ENCODE data around the gene GJA9.
A peak's percentile ranks its signal among the peaks of the same experiment; 100 is the strongest.
"Not testable (repeated sequence)": the region's sequence is repeated elsewhere in the genome, so short reads cannot be mapped to it uniquely, and the experiment has no call there.

The GJA9 gene

DNA sequence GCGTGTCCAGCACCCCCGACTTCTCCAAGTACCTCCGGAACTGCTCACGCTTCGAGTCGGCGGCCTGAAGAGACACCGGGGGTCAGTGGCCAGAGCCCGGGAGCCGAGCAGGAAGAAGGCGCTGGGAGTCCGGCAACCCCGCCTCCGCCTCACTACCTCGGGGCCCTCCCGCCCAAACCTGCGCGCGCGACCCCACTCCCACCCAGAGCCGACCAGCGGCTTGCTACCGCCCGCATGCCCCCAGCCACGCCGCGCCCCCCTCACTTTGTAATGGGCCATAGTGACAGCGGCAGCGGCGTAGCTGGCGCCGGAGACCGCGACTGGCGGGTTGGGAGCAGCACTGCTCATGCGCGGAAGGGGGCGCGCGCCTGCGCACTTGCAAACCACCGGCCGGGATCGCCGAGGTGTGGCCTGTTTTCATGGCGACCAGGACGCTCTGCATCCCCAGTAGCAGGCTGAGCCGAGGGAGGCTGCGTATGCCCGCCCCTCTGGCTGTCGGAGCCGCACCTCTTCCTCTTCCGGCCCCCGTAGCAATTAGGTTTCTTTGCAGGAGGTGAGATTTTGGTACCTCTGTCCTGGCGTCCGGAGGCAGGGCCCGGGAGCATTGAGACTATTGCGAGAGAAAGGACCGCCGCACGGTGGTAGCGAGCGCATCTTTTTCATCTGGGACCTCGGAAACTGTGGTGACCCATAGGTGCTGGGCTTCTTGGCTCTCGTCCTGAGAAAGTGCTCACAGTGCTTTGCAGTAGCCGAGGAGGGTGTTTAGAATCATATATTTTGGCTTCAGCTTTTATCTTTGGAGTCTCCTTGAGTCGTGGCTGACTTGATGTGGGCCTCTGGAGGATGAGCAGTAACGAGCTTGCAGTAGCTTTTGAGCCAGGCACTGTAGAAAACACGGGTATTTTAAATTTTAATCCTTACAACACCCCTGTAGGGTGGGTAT is 8.1 kb downstream of the GJA9 start, which contains the start of gene MYCBP:
Gene MYCBP (minus strand): TSS at position 322 of the 943 bp plus-strand sequence. CDS start 43 bp downstream, at position 279.
- peak; percentile 74 for FAIRE-seq

DNA sequence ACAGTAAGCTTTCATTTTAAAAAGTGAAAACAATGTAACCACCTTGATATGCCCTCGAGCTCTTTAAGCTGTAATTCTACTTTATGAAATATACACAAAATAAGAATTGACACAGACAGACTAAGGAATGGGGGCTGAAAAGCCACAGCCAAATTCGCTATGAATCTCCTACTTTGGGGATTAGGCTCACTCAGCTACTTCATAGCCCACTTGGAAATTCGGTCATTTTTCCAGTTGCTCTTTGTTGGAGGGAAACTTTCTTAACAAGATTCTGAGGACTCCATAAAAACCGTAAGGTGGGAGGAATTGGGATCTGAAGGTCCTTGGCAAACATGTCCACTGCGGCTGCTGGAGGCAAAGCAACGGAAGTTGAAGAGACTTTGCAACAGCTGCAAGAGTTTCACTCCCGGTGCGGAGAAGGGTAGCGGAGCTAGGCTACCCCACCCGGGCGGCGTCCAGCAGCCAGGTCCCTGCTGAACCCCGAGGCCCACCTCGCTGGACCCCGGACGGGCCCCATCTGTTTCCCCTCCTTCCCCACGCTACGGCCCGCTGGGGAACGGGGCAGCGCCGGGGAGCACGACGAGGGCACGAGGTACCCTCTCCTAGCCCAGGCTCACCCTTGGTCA is 8.9 kb downstream of the GJA9 start:
- FAIRE-seq: no peak

DNA sequence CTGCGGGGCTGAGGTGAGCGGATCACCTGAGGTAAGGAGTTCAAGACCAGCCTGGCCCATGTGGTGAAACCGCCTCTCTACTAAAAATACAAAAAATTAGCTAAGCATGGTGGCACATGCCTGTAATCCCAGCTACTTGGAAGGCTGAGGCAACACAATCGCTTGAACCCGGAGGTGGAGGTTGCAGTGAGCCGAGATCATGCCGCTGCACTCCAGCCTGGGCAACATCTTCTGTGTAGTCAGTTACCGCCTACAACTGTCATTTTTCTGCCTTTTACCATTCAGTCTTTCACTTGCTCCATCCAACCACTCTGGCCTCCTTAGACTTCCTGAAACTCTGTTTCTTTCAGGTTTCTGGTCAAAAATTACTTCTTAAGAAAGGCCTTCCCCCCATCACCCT is 10.4 kb downstream of the GJA9 start:
- no peak for FAIRE-seq

DNA sequence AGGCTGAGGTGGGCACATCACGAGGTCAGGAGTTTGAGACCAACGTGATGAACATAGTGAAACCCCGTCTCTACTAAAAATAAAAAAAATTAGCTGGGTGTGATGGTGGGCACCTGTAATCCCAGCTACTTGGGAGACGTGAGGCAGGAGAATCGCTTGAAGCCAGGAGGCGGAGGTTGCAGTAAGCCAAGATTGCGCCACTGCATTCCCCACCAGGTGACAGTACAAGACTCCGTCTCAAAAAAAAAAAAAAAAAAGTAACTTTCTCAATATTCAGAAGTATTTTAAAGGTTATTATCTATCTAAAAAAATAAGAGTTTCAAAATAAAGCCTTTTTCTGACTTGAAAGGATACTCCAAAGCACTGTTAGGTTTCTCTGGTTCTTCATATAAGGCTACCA is 14.2 kb downstream of the GJA9 start:
- no peak for FAIRE-seq

DNA sequence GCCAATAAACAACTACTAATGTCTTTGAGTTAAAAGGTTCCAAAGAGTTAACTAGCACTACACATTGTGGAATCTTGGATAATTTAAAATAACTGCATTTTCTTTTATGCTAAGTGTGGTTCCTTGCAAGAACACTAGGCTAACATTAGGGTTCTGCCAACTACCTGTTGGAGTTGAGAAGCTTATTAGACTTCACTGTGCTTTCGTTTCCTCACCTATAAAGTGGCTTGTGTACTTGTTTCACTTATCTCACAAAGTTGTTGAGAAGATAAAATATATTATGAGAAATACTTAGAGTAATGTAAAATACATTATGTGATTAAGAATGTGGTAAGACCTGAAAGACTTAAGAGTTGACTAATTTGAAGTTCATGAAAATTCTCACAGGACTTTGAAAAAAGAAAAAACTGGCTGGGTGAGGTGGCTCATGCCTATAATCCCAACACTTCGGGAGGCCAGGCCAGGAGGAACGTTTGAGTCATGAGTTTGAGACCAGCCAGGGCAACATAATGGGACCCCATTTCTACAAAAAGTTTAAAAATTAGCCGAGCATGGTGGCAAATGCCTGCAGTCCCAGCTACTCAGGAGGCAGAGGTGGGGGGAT is 16.2 kb downstream of the GJA9 start:
- FAIRE-seq: no peak

DNA sequence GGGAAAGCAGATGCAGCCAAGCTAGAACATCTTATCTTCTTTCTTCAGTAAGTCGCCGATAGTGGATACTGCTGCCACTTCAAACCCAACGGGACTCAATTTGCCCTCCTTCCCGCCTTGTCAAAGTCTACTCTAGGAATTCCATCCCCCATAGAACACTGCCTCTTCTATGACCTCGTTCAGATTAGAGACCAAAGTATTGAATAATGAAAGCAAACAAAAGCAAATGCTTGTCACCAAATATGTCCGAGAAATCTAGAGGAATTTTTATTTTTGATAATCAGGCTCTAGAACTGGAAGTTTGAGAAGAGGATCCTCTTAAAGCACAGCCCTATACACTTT is 21.0 kb downstream of the GJA9 start:
- no peak for FAIRE-seq

DNA sequence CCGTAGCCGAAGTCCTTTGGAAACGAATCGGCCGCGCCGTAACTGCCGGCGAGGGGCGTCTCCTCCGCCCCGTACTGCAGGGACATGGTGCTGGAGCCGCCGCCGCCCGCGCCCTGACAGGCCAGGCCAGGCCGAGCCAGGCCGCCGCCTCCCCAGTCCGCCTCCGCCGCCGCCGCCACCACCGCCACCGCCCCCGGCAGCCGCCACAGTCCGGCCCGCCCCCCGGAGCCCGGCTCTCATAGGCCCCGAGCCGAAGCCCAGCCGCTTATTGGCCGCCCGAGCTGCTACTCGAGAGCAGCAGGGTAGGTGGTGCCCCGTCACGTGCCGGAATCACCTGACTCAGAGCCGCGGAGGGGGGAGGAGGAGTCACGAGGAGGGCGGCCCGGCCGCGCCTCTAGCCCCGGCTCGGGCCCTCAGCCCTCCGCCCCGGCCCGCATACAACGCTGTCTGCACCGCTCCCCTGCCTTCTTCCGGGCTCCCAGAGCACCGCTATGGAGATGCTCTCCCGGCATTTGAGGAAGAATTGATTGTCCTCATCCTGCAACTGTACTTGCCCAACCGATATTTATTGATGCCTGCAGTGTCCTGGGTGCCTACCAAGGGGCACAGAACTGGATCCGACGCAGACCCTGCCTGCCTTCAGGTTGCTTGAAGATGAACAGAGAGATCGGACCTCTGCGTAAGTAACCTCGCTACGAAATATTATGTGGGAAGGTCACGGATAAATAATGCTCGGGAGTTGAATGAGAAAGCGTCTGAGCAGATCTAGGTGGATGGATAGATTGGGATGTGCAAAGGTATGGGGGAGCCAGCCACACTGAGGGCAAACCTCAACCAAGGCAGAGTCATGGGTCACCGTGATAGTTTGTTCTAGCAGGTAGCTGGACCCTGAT is 21.6 kb downstream of the GJA9 start, which contains the start of gene RRAGC:
Gene RRAGC (minus strand): TSS at position 212 of the 893 bp plus-strand sequence. CDS start 126 bp downstream, at position 86.
- FAIRE-seq: no peak

DNA sequence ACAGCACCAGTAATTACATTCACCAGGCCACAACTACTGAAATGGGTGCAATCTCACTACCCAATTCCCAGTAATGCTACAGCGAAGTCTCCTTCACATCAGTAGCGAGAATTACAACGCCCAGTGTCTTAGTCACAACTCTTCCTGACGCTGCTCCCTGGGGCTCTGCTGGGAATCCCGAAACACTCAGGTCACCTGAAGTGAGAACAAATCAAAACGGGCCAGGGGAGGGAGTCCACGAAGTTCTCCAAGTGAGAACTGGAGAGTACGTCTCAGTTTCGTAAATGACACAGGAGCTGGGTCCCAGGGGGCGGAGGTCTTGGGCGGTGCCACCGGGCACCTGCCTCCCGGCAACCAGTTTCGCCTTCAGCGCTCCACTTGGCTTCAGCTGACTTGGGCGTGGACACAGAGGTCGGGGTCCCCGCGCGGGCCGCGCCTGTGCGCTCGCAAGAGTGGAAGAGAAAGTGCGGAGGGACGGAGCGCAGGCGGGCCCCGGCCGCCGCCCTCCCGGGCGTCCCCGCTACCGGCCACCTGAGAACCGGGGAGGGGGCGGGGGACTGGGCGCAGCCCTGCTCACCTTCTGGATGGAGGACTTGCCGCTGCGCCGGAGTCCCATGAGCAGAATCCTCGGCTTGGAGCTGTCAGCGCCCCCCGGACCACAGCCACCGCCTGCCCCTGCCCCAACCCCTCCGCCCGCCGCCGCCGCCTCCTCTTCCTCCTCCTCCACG is 22.4 kb downstream of the GJA9 start:
- no peak for FAIRE-seq

DNA sequence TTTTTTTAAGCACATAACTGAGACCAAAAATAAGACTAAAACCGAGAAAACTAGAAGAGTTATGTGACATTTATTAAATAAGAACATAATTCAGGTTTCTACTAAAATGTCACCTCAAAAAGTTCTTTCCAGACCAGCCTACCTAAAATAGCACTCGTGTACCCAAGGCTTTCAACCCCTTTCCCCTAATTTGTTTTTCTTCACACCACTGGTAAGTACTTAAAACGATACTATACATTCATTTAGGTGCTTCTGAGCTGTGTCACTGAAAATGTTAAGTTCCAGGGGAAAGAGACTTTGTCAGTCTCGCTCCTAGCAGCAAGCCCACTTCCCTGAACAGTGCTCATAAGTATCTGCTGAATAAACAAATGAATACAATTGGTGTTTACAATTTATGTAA is 28.6 kb downstream of the GJA9 start:
- FAIRE-seq: no peak

DNA sequence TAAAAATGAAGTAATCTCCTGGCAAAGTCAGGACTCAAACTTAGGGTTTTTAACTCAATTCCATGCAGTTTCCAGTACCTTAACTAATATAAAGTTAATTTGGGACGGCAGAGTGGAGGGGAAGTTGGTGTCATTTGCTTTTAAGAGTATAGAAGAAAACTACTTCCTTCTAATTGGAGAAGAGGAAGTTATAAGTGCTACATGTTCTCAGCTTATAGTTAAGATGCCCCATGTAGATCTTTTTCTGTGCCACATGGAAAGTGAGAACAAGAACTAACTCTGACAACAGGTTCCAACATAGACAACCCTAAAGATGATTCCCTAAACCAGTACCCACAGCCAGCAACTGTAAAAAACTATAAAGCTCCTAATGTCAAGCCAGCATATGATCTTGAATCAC is 33.3 kb downstream of the GJA9 start:
- no peak for FAIRE-seq

DNA sequence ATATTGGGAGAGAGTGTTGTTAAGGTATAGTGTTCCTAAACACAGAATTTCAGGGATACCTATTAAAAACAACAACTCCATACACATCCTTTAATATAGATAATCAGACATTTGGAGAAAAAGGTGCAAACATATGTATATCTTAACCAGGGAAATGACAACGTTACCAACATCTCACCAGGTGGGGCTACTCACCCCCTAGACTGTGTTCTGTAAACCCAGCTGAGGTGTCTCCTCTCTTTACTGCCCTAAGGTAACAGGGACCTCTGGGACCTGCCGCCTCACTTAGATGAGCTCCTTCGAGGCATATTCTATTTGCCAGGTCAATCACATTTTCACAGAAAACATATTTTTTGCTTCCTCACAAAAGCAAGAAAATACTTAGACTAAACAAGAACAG is 35.2 kb downstream of the GJA9 start:
- FAIRE-seq: no peak

DNA sequence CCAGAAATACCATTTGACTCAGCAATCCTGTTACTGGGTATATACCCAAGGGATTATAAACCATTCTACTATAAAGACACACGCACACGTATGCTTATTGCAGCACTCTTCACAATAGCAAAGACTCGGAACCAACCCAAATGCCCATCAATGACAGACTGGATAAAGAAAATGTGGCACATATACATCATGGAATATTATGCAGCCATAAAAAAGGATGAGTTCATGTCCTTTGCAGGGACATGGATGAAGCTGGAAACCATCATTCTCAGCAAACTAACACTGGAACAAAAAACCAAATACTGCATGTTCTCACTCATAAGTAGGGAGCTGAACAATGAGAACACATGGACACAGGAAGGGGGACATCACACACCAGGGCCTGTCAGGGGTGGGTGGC is 36.3 kb downstream of the GJA9 start:
- FAIRE-seq: not testable (repeated sequence)

DNA sequence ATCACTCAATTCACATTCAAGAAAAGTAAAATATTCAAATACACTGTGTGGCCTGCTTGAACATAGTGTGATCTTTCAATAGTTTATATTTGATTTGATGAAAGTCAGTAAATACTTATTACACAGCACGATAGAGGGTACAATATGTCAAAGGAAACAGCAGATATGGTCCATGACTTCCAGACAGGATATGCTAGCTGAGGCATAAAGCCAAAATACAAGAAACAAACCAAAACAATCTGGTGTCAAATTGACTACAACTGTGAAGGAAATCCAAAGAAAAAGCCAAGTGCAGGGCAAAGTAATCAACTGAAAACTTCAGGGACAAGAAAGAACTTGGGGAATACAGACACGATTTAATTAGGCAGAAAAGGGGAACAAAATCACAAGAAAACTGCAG is 41.1 kb downstream of the GJA9 start:
- FAIRE-seq: no peak

DNA sequence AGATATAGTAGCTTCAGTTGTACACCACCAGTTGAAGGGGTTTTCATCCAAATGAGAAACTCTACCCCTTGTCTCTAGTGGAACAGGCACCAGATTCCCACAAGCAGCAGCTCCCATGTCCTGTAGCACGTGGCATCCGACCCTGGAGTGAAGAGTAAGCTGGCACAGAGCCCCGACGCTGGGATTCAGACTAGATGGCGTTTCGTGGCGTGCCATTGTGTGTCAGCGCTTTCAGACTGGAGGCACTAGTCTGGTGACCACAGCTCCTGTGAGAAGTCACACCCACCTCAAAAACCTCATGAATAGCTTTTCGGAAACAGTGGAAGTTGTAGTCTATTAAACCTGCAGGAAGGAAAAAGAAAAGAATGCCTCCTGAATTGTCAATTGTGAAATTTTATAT is 42.0 kb downstream of the GJA9 start:
- no peak for FAIRE-seq

DNA sequence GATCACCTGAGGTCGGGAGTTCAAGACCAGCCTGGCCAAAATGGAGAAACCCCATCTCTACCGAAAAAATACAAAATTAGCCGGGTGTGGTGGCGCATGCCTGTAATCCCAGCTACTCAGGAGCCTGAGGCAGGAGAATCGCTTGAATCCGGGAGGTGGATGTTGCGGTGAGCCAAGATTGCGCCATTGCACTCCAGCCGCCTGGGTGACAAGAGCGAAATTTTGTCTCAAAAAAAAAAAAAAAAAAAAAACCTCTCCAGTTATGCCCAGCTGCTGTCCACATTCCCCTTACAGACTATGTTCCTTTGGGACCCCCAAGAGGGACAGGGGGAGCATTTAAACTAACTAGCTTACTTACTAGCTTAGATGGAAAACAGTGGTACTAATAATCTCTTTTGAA is 45.1 kb downstream of the GJA9 start:
- FAIRE-seq: not testable (repeated sequence)

DNA sequence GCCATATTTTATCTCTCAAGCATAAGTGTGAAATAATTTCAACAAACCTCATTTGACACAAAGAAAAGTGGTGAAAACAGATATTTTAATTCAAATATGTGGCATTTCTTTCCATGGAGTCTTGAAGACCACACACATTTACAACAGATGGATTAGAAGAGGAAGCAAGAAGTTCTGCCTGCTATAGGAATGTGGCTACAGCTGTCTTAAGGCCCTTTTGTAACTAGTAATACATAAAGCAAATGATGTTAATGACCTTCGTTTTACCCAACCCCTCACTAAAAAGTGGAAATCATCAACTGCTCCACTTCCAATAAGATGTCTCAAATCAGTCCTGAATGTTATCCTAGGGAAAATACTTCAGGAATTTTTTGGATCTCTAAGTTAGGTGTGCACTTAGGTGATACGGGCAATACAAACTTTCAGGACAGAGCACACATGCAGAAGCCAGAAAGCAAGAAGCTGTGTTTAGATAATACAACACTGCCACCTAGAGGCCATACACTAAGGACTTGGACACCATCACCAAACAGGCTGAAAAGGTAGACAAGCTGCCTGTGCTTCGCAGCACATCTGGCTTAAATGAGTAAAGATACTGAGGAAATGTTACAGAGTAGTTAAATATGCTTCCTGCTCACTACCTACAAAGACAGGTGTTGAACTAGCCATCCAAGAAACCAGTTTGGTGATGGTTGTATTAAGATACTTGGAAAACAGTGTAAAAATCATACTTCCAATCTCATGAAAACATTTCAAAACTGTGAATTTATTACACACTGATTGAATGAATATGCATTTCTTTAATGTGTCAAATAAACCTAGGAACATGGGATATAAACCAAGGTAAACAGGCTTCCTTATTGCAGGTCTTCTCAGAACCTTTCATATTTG is 46.2 kb downstream of the GJA9 start:
- FAIRE-seq: peak; percentile 86

DNA sequence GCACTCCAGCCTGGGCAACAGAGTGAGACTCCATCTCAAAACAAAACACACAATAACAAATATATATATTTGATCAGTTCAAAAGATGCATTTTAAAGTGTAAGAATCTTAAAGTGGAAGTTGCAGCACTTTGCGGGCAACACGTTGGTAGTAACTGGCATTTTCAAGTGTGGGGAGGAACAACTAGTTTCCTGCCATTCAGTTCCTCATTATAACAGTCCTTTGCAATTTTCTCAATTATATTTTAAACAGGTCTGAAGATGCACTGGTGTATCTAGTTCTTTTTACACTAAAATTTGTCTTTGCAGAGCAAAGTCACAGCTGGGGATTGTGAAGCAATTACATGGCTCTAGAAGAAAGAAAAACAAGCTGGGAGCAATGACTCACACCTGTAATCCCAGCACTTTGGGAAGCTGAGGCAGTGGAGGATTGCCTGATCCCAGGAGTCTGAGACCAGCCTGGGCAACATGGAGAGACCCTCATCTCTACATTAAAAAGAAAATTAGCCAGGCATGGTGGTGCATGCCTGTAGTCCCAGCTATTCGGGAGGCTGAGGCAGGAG is 47.1 kb downstream of the GJA9 start:
- FAIRE-seq: no peak

DNA sequence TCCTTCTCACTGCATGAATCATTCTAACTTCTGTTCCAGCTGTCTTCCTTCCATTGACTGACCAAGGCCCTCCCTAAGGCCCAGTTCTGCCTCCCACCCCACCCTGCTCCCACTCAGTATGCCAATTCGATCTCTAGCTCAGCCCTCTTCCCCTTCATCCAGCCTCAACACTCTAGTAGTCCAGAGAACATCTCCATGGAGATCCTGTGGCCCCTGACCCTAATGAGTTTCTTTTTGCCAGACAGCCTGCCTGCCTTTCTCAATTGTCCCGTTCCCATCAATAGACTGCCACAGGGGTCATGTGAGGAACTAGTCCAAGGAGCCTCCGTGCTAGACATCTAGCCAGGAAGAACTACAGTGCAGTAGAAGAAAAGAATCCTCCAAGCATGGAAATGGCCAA is 48.2 kb downstream of the GJA9 start:
- FAIRE-seq: no peak

DNA sequence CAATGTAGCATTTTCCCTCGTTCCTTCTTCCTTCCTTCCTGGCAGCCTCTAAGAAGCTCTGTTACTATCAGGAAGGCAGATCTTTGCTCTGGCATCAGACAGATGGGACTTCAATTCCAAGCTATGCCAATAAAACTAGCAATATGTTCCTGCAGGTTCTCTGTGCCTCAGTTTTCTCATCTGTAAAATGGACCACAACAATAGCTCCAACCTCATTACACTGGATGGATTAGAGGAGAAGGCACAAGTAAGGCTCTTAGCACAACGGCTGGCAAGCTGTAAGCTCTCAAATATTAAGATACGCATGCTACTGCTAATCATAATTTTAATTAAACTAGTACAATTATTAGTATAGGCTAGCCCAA is 49.0 kb downstream of the GJA9 start:
- FAIRE-seq: no peak

DNA sequence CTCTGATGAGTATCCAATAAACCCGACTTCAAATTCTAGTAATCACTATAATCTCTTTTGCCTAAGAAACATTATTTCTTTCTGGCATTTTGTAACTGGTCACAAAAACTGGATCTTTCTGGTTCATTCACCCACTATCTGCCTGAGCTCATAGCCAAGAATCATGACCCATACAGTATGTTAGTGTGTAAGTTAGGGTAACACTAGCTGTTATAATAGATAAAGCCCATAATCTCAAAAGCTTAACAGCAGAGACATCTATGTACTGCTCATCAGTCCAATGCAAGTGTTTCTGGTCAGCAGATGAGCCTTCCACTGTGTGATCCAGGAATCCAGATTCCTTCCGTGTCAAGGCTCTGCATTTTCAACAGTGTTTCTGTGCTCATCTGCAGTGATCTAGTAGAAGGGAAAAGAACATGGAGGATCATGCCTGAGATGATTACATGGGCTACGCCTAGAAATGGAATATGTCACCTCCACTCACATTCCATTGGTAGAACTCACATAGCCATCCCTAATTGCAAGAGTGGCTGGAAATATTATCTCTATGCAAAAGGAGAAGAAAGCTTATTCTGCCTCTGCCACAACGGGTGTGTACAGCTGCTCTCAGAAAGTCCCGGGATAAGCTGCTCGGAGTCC is 49.5 kb downstream of the GJA9 start:
- FAIRE-seq: no peak
